SKM-1 treated with dmso at 0.1 percent for 144 hours (cell line): ENCODE data around the gene RIPOR3.
"Not testable (repeated sequence)": the region's sequence is repeated elsewhere in the genome, so short reads cannot be mapped to it uniquely, and the experiment has no call there.

Experiments
- DNase-seq: peaks from one replicate; lab custom pipeline; 2025; ENCODE audit not compliant: unreplicated experiment; lab: John Stamatoyannopoulos, UW

Gene RIPOR3

GRCh38 chr20:50659975-50660670 is 31.2 kb downstream of the RIPOR3 start:
- no peak for DNase-seq

GRCh38 chr20:50658804-50659380 is 32.5 kb downstream of the RIPOR3 start:
- DNase-seq = no peak

GRCh38 chr20:50655311-50655880 is 35.9 kb downstream of the RIPOR3 start:
- no peak for DNase-seq

- no peak for DNase-seq
These were observed 36.4 kb downstream of the RIPOR3 start for GRCh38 chr20:50654904-50655303.

- DNase-seq = no peak
These were observed 38.5 kb downstream of the RIPOR3 start for GRCh38 chr20:50652702-50653294.

- no peak for DNase-seq
These were observed 39.7 kb downstream of the RIPOR3 start for GRCh38 chr20:50651676-50652075.

- DNase-seq = no peak
These were observed 41.8 kb downstream of the RIPOR3 start for GRCh38 chr20:50649590-50649989.

GRCh38 chr20:50648651-50649050 is 42.7 kb downstream of the RIPOR3 start:
- DNase-seq = no peak

- no peak for DNase-seq
These were observed 44.8 kb downstream of the RIPOR3 start for GRCh38 chr20:50646483-50646996.

- DNase-seq = no peak
These were observed 45.9 kb downstream of the RIPOR3 start for GRCh38 chr20:50645253-50646068.

- DNase-seq = no peak
These were observed 49.0 kb downstream of the RIPOR3 start for GRCh38 chr20:50642288-50642803.

- not testable (repeated sequence) for DNase-seq
These were observed 49.6 kb downstream of the RIPOR3 start for GRCh38 chr20:50641625-50642287.

GRCh38 chr20:50639971-50640711 is 51.2 kb downstream of the RIPOR3 start:
- peak; percentile 23 for DNase-seq

- not testable (repeated sequence) for DNase-seq
These were observed 53.1 kb downstream of the RIPOR3 start for GRCh38 chr20:50638015-50638847.

- DNase-seq = no peak
These were observed 54.5 kb downstream of the RIPOR3 start for GRCh38 chr20:50636601-50637540.

GRCh38 chr20:50635676-50636600 is 55.4 kb downstream of the RIPOR3 start:
- peak; percentile 42 for DNase-seq
